CD4-positive, alpha-beta T cell treated with Interferon alpha-2 for 1 hour (primary cell): ENCODE data around the gene DPF3.
"Not testable (repeated sequence)": the region's sequence is repeated elsewhere in the genome, so short reads cannot be mapped to it uniquely, and the experiment has no call there.

Source experiments
- DNase-seq, 2 donors: peaks; one replicate each; pipeline ENCODE4 v3.0.0-alpha.2; 2020 to 2022

Gene DPF3

DNA sequence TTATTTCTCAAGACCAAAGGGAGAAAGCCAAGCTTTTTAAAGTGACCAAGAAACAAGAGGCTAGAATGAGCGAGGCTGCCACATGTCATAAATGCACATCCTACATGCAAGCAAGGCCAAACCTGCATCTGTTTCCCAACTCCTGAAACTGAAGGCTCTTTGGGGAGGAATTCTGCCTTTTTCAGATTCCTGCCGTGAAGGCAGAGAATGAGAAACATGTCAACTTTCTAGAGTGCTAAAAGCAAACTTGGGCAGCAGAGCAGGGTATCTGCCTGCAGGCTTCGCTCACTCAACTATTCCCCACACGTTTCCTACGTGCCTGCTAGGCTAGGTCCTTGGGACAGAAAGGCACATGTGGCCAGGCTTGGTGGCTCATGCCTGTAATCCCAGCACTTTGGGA, 15.2 kb downstream of the DPF3 start:
- no peak for DNase-seq

GRCh38 chr14:72876710-72877063, 17.2 kb downstream of the DPF3 start:
- no peak for DNase-seq

DNA sequence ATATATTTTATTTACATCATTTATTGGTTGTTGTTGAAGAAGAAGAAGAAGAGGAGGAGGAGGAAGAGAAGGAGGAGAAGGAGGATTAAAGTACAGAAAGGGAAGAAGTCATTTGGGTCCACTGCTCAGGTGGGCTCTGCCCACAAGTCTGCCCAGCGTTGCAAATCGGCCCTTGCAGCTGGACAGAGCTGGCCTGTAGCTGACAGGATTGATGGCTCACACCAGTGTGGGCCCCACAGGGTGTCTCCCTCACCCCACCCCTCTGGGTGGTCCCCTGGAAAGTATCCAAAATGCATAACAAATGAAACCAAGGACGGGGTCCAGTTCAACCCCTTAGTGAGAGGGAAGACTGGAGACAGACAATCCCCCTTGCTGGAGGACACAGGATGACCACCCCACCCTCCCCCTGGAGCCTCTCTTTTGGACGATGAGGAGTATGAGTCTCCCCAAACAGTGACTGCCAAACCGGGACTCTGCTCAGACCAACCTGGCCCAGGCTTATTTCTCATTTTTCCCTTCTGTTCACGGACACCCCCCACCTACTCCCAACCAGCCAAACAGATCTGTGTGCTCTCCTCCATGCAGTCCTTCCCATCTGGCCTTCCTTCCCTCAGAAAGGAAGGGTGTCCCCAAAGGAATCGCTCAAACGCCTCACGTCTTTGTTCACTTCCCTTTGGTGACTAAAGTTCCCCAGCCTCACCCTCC, 17.7 kb downstream of the DPF3 start:
- DNase-seq: no peak

DNA sequence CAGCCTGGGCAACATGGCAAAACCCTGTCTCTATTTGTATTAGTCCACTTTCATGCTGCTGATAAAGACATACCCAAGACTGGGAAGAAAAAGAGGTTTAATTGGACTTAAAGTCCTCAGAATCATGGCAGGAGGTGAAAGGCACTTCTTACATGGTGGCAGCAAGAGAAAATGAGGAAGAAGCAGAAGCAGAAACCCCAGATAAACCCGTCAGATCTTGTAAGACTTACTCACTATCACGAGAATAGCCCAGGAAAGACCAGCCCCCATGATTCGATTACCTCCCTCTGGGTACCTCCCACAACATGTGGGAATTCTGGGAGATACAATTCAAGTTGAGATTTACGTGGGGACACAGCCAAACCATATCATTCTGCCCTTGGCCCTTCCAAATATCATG, 23.0 kb downstream of the DPF3 start:
- DNase-seq: not testable (repeated sequence)

- DNase-seq: no peak
Measured at GRCh38 chr14:72869407-72870329, 24.2 kb downstream of the DPF3 start.

DNA sequence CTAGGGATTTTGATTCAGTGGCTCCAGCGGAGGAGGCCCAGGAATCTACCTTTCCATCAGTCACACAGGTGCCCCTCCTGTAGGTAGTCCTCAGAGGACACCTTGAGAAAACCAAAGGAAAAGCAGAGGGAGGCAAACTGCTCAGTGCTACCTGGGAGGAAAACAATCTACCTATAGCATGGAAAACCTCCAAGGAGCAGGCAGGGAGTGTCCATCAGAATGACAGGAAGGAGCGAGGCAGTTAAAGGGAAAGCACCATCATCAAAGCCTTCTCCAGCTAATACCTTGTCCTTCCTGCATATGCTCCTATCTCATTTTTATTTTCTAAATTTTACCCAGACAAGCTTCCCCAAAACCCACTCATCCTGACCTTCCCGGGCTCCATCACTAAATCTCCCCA, 25.4 kb downstream of the DPF3 start:
- no peak for DNase-seq

- no peak for DNase-seq
Measured at GRCh38 chr14:72864712-72865365, 29.1 kb downstream of the DPF3 start.

GRCh38 chr14:72863216-72864006, 30.5 kb downstream of the DPF3 start:
- DNase-seq: no peak

- DNase-seq: no peak
Measured at GRCh38 chr14:72856530-72857266, 37.2 kb downstream of the DPF3 start.

GRCh38 chr14:72855913-72856312, 38.0 kb downstream of the DPF3 start:
- DNase-seq: no peak

- DNase-seq: no peak
Measured at GRCh38 chr14:72852194-72852593, 41.7 kb downstream of the DPF3 start.

DNA sequence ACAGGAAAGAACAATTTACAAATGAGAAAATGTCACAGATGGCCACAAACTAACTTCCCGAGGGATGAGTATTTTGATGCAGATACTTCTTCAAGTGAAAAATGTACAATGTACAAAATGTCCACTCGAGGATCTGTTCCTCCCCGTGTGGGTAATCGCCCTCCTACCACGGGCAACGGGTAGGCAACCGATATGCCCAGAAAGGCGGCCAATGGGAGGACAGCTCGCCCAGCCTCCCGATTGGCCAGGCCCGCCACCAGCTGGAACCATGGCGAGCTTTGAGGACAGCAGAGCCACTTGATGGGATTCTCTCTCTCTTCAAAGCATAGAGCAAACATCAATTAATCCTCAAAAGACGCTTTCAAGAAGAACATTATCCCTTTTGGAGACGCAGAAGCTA, 42.3 kb downstream of the DPF3 start:
- no peak for DNase-seq

DNA sequence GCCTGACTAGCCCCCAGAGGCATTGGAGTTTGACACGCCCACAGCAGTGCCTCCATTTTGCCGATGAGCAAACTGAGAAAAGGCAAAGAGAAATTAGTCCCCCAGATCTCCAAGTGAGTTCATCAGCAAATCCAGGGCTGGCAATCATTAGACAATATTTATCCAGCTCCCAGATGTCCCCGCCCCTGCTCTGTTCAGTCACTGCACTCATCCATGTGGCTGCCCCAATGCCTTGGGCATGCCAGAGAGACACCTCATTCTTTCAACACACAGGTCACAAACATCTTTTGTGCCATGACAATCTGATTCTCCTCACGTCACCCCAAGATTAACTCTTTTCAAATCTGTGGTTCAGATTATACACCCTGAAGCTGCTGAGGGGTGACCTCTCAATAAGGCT, 43.5 kb downstream of the DPF3 start:
- DNase-seq: no peak

DNA sequence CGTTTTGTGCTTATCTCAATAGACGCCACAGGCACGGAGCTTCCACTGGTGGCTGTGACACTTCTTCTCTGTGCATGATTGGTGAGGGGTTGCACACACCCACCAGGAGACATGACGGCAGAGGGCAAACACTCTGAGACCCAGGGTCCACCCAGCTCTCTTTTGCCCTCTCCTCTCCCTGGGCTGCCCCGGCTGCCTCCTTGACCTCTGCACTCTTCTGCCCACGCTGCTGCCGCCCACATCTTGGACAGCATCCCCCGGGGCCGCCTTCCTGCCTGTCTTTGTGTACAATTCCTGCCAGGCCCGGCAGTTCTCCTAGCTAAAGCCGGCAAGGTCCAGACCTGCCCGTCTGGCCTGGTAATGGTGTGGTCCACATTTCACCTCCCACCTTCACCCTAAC, 44.7 kb downstream of the DPF3 start:
- DNase-seq: no peak

GRCh38 chr14:72847721-72848120, 46.2 kb downstream of the DPF3 start:
- no peak for DNase-seq

DNA sequence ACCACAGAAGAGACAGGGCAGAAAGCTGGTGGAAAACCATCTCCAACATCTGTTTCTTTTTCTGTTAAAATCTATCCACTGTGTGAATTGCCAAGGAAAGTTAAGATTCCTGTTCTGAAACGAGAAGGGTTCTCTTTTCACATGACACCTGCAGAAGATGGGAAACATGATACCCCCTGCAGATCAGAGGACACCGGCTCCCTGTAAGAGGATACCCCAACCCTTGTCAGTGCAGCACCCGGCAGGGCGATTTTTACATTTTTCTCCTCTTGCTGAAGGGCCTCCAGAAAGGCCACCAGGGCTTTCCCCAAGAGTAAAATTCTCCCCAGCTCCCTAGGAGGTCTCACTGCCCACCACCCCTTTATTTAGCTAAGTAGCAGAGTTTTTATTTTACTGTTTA, 48.2 kb downstream of the DPF3 start:
- DNase-seq: no peak

GRCh38 chr14:72845196-72845595, 48.7 kb downstream of the DPF3 start:
- DNase-seq: no peak

DNA sequence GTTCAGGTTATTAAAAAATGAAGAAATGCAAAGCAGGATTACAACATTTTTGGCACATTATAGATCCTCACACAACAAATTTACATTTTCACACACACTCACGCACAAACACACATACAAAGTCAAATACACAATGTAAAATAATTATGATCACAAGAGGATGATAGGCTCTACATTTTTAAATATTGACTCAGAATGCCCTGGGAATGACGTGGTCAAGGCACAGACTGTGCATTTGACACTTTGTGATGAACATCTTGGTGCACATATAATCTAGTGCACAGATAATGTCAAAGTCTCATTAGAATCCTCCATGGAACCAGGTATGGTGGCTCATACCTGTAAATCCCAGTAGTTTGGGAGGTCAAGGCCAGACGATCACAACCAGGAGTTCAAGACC, 49.4 kb downstream of the DPF3 start:
- no peak for DNase-seq

DNA sequence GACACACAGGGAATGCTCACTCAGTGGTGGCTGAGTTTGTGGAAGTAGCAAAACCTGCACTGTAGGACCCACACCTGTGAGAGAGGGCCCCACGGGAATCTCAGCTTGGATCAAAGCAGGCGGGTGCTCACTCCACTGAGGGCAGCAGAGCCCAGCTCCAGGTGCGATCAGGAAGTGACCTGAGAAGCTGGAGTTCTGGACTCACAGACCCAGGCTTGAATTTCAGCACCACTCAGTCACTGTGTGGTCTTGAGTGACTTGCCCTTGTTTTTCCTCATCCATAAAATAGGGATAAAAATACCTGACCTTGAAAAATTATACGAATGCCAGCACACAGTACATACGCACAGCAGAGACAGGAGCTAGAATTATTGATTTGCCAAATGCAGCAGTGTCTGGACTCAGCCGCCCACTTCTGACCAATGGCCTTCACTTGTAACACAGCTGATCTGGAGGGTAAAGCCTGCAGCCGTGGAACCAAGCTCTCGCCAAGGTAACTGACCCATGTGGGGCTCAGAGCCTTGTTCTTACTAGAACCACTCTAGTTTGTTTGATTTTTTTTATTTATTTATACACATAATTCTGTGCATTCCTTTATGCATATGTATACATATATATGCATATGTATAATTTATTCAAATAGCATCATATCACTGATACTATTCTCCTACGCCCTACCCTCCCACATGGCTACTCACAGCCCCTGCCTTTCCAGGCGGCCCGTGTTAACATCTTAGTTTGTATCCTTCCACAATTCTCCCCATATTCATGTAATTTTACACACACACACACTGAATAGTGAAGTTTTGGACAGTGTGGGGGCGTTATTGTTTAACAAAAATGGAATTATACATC, 53.9 kb downstream of the DPF3 start:
- no peak for DNase-seq

GRCh38 chr14:72839351-72839750, 54.5 kb downstream of the DPF3 start:
- no peak for DNase-seq

DNA sequence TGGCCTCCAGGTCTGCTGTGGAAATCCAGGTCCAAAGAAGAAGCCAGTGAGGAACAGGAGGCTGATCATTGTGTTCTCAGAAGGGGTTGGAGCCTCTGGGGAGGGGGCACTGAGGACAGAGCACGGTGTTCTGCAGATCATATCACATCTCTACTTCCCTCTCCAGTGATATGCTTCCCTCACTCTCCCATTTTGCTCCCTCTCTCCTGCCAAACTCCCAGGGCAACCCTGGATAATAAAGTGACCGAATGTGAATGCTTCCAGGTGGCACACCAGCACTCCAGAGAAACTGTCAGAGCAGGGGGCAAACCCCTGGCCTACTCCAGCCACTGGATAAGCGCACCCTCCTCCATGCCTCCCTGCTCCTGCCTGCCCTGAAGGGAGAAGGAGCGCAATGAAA, 57.8 kb downstream of the DPF3 start:
- no peak for DNase-seq
